Neural cell (in vitro differentiated cells): ENCODE results near the gene FGD4.

Experiments used
- EP300 ChIP-seq: fragments of 450-650 bp; conservative IDR thresholded peaks from 2 replicates; pipeline ENCODE4 v1.6.1; 2014; ENCODE audit warnings: antibody characterized with exemption, mild to moderate bottlenecking, moderate library complexity; ENCODE audit not compliant: poor library complexity, severe bottlenecking
- EZH2 ChIP-seq: fragments of 200-600, 300-800 bp; shearing (Covaris generic), sonication (generic); IDR thresholded peaks from 2 replicates; pipeline ENCODE4 v1.6.1; 2014; ENCODE audit warnings: antibody characterized with exemption, low read length, borderline replicate concordance, mild to moderate bottlenecking; ENCODE audit not compliant: insufficient read depth, poor library complexity, severe bottlenecking
- MXI1 ChIP-seq: fragments of 450-650 bp; conservative IDR thresholded peaks from 2 replicates; pipeline ENCODE4 v1.6.1; 2014; ENCODE audit warnings: antibody characterized with exemption, mild to moderate bottlenecking; ENCODE audit not compliant: poor library complexity, severe bottlenecking
- POLR2AphosphoS5 ChIP-seq: IDR thresholded peaks from 2 replicates; pipeline ENCODE4 v1.6.1; 2012
- SMC3 ChIP-seq: fragments of 450-650 bp; conservative IDR thresholded peaks from 2 replicates; pipeline ENCODE4 v1.6.1; 2014; ENCODE audit warnings: antibody characterized with exemption, mild to moderate bottlenecking, moderate library complexity; ENCODE audit not compliant: poor library complexity
- TAF1 ChIP-seq: IDR thresholded peaks from 2 replicates; pipeline ENCODE4 v1.6.1; 2012; ENCODE audit warnings: low read depth
- TF ChIP-seq, protein P1 (sequence below): fragments of 450-650 bp; IDR thresholded peaks from 2 replicates; pipeline ENCODE4 v1.5.1; 2014; ENCODE audit warnings: antibody characterized with exemption, mild to moderate bottlenecking, moderate library complexity; ENCODE audit not compliant: poor library complexity, severe bottlenecking
- TF ChIP-seq, protein P2 (sequence below): IDR thresholded peaks from 2 replicates; pipeline ENCODE4 v1.6.1; 2012; ENCODE audit warnings: borderline replicate concordance

DNA sequence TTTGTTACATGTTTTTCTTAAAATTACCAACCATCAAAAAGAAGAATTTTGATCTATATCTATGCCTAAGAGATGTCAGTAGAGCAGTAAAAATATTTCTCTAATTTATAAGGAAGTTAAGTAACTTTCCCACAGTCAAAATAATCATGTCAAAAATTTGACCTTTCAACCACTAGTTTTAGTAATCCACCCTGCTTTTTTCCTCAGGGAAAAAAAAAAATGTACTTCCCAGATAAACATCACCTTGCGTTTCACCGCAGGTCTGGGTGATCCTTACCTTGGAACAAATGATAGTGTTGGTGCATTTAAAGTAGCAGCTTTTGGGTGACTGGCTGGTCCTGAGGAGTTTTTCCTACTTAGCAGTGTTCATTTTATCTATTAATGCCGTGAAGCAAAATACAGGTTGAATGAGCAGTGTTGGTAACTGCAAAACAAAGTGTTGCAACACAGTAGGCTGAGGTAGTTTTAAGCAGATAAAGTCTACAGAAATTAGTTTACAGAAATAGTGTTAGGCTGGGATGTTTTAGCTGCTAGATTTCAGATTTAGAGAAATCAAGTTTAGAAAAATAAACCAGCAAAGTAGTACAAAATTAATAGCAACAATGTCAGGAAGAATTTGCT, 142.5 kb downstream of the FGD4 start:
- TF ChIP-seq, protein P1, sequence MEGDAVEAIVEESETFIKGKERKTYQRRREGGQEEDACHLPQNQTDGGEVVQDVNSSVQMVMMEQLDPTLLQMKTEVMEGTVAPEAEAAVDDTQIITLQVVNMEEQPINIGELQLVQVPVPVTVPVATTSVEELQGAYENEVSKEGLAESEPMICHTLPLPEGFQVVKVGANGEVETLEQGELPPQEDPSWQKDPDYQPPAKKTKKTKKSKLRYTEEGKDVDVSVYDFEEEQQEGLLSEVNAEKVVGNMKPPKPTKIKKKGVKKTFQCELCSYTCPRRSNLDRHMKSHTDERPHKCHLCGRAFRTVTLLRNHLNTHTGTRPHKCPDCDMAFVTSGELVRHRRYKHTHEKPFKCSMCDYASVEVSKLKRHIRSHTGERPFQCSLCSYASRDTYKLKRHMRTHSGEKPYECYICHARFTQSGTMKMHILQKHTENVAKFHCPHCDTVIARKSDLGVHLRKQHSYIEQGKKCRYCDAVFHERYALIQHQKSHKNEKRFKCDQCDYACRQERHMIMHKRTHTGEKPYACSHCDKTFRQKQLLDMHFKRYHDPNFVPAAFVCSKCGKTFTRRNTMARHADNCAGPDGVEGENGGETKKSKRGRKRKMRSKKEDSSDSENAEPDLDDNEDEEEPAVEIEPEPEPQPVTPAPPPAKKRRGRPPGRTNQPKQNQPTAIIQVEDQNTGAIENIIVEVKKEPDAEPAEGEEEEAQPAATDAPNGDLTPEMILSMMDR: no peak
- TF ChIP-seq POLR2AphosphoS5 (no peak), TAF1 (no peak), EZH2 (no peak), EP300 (no peak), SMC3 (no peak), MXI1 (no peak)
- TF ChIP-seq, protein P2, sequence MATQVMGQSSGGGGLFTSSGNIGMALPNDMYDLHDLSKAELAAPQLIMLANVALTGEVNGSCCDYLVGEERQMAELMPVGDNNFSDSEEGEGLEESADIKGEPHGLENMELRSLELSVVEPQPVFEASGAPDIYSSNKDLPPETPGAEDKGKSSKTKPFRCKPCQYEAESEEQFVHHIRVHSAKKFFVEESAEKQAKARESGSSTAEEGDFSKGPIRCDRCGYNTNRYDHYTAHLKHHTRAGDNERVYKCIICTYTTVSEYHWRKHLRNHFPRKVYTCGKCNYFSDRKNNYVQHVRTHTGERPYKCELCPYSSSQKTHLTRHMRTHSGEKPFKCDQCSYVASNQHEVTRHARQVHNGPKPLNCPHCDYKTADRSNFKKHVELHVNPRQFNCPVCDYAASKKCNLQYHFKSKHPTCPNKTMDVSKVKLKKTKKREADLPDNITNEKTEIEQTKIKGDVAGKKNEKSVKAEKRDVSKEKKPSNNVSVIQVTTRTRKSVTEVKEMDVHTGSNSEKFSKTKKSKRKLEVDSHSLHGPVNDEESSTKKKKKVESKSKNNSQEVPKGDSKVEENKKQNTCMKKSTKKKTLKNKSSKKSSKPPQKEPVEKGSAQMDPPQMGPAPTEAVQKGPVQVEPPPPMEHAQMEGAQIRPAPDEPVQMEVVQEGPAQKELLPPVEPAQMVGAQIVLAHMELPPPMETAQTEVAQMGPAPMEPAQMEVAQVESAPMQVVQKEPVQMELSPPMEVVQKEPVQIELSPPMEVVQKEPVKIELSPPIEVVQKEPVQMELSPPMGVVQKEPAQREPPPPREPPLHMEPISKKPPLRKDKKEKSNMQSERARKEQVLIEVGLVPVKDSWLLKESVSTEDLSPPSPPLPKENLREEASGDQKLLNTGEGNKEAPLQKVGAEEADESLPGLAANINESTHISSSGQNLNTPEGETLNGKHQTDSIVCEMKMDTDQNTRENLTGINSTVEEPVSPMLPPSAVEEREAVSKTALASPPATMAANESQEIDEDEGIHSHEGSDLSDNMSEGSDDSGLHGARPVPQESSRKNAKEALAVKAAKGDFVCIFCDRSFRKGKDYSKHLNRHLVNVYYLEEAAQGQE: no peak
